Right atrium auricular region (tissue), 2 donors: ENCODE results near the gene ELMOD3. TPM values are rescaled to one million over a fixed set of nuclear protein-coding genes. Genes with fewer than 3 reads are reported as not detected.

ENCODE experiments used
- DNase-seq: peaks from one replicate; pipeline ENCODE4 v3.0.0-alpha.2; 2019; ENCODE audit warnings: low spot score
- H3K27ac ChIP-seq, 2 donors: fragments of 200-600 bp; sonication (generic); 1 replicate in 1 of 2; 2 replicates in 1 of 2; pipeline ENCODE4 v1.5.1; 2016 to 2019
- H3K27me3 ChIP-seq, 2 donors: fragments of 200-600 bp; sonication (generic); one replicate each; pipeline versions ENCODE4 v1.5.1 to v1.6.0; 2017 to 2019
- H3K36me3 ChIP-seq: fragments of 200-600 bp; sonication (generic); one replicate; pipeline ENCODE4 v1.5.1; 2016
- H3K4me1 ChIP-seq, 2 donors: fragments of 200-600 bp; sonication (generic); one replicate each; pipeline versions ENCODE4 v1.5.1 to v1.6.0; 2017 to 2019
- H3K4me3 ChIP-seq, 2 donors: fragments of 200-600 bp; sonication (generic); 1 replicate in 1 of 2; 2 replicates in 1 of 2; pipeline ENCODE4 v1.5.1; 2017 to 2019; ENCODE audit warnings: mild to moderate bottlenecking in 1 of 2, moderate library complexity in 1 of 2
- H3K9me3 ChIP-seq, 2 donors: fragments of 200-600 bp; sonication (generic); one replicate each; pipeline ENCODE4 v1.5.1; 2019
- CTCF ChIP-seq, 2 donors: fragments of 200-600 bp; sonication (generic); IDR thresholded peaks; one replicate each; pipeline ENCODE4 v1.5.1; 2019; ENCODE audit warnings: antibody characterized with exemption in 2 of 2
- total RNA-seq, 2 donors: library from RNA; depleted of rRNA; stranded (reverse); fragments of >200 nt; gene quantifications; one replicate each; pipeline ENCODE4 v1.1.0, GENCODE V29; 2016

ELMOD3 gene
- total RNA-seq, 2 donors from 2014 or later, result 8.4 to 11.1 TPM

DNA sequence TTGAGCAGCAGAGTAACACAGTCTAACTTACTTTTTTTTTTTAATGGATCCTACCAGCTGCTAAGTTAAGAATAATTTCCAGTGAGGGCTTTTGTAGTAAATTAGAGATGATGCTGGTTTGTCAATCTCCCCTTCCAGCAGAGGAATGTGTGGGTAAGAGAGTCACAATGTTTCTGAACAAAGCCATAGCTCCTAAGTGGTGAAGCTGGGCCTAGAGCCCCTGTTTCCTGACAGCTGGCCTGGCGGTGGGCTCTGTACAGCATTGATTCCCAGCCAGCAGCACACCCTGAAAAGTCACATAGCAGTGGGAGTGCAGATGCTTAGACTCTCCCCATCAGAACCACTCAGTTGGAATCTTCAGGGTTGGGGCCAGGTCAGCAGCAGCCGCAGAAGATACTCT is 31.2 kb downstream of the ELMOD3 start:
- peaks cover 13% of the 10 kb centered on the region for H3K36me3 ChIP-seq
- no peaks in the 10 kb centered on the region for H3K4me1 ChIP-seq
- no peak for TF ChIP-seq CTCF (IDR thresholded peaks at IDR 0.05)
- no peak overlapping the region for H3K4me3 ChIP-seq
- no peak overlapping the region for H3K27ac ChIP-seq
- no peaks in the 10 kb centered on the region for H3K27me3 ChIP-seq
- no peak for DNase-seq
- no peaks in the 10 kb centered on the region for H3K9me3 ChIP-seq

DNA sequence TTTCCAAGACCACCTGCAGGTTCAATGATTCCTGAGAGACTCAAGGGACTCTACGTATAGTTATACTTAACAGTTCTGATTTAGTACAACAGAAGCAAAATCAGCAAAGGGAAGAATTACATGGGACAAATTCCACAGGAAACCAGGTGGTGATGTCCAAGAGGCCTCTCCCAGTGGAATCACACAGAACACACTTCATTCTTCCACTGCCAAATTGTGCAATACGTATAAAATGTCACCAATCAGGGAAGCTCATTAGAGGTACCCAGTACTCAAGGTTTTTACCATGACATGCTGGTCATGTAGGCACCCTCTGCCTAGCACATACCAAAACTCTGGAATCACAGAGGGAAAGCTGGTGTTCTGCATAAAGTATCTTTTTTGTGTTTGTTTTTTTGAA is 33.2 kb downstream of the ELMOD3 start:
- DNase-seq, result no peak
- Histone ChIP-seq H3K36me3 (peaks cover 18% of the 10 kb centered on the region), H3K9me3 (no peaks in the 10 kb centered on the region), H3K4me3 (no peak overlapping the region), H3K4me1 (no peaks in the 10 kb centered on the region), H3K27me3 (no peaks in the 10 kb centered on the region), H3K27ac (no peak overlapping the region)
- TF ChIP-seq CTCF (IDR thresholded peaks at IDR 0.05), result no peak

- Histone ChIP-seq H3K27ac (no peak overlapping the region), H3K4me1 (no peaks in the 10 kb centered on the region), H3K9me3 (no peaks in the 10 kb centered on the region), H3K36me3 (peaks cover 18% of the 10 kb centered on the region), H3K27me3 (no peaks in the 10 kb centered on the region), H3K4me3 (no peak overlapping the region)
- no peak for TF ChIP-seq CTCF (IDR thresholded peaks at IDR 0.05)
- no peak for DNase-seq
Observed at GRCh38 chr2:85388878-85389538, 34.4 kb downstream of the ELMOD3 start.

- H3K27ac ChIP-seq, result no peak overlapping the region
- peak in 1 of 2 donors; percentile 66 for TF ChIP-seq CTCF (IDR thresholded peaks at IDR 0.05)
- H3K4me3 ChIP-seq, result no peak overlapping the region
- DNase-seq, result no peak
- H3K4me1 ChIP-seq, result no peaks in the 10 kb centered on the region
- H3K36me3 ChIP-seq, result peaks cover 12% of the 10 kb centered on the region
- H3K27me3 ChIP-seq, result no peaks in the 10 kb centered on the region
- H3K9me3 ChIP-seq, result no peaks in the 10 kb centered on the region
Observed at GRCh38 chr2:85390941-85391669, 36.5 kb downstream of the ELMOD3 start.

GRCh38 chr2:85393836-85394235 is 39.3 kb downstream of the ELMOD3 start:
- no peak overlapping the region for H3K27ac ChIP-seq
- no peak overlapping the region for H3K4me3 ChIP-seq
- H3K36me3 ChIP-seq, result peaks cover 12% of the 10 kb centered on the region
- no peaks in the 10 kb centered on the region for H3K27me3 ChIP-seq
- DNase-seq, result no peak
- TF ChIP-seq CTCF (IDR thresholded peaks at IDR 0.05), result no peak
- H3K9me3 ChIP-seq, result no peaks in the 10 kb centered on the region
- no peaks in the 10 kb centered on the region for H3K4me1 ChIP-seq
